Ishikawa (cell line): ENCODE data around the gene C18orf32.

ENCODE experiments used
- CEBPB ChIP-seq: IDR thresholded peaks from 2 replicates; pipeline ENCODE4 v1.6.1; 2012
- CREB1 ChIP-seq: IDR thresholded peaks from 2 replicates; pipeline ENCODE4 v1.6.1; 2012; ENCODE audit warnings: low read depth
- EGR1 ChIP-seq: IDR thresholded peaks from 2 replicates; pipeline ENCODE4 v1.6.1; 2012
- EP300 ChIP-seq: IDR thresholded peaks from 2 replicates; pipeline ENCODE4 v1.6.1; 2012; ENCODE audit warnings: borderline replicate concordance
- FOXM1 ChIP-seq: IDR thresholded peaks from 2 replicates; pipeline ENCODE4 v1.6.1; 2012; ENCODE audit warnings: low read depth, borderline replicate concordance
- NFIC ChIP-seq: IDR thresholded peaks from 2 replicates; pipeline ENCODE4 v1.6.1; 2012
- RAD21 ChIP-seq: IDR thresholded peaks from 2 replicates; pipeline ENCODE4 v1.6.1; 2012; ENCODE audit warnings: low read depth
- TAF1 ChIP-seq: IDR thresholded peaks from 2 replicates; pipeline ENCODE4 v1.6.1; 2012; ENCODE audit warnings: low read depth, mild to moderate bottlenecking
- TCF12 ChIP-seq: IDR thresholded peaks from 2 replicates; pipeline ENCODE4 v1.6.1; 2012; ENCODE audit warnings: low read depth
- TEAD4 ChIP-seq: IDR thresholded peaks from 2 replicates; pipeline ENCODE4 v1.6.1; 2012
- YY1 ChIP-seq: IDR thresholded peaks from 2 replicates; pipeline ENCODE4 v1.6.1; 2012; ENCODE audit warnings: low read depth
- ZBTB7A ChIP-seq: IDR thresholded peaks from 2 replicates; pipeline ENCODE4 v1.6.1; 2012; ENCODE audit warnings: low read depth
- TF ChIP-seq, protein P1 (sequence below): IDR thresholded peaks from 2 replicates; pipeline ENCODE4 v1.6.1; 2012; ENCODE audit warnings: low read depth, mild to moderate bottlenecking
- TF ChIP-seq, protein P2 (sequence below): IDR thresholded peaks from 2 replicates; pipeline ENCODE4 v1.6.1; 2012
- TF ChIP-seq, protein P3 (sequence below): IDR thresholded peaks from 2 replicates; pipeline ENCODE4 v1.6.1; 2012

The C18orf32 gene

DNA sequence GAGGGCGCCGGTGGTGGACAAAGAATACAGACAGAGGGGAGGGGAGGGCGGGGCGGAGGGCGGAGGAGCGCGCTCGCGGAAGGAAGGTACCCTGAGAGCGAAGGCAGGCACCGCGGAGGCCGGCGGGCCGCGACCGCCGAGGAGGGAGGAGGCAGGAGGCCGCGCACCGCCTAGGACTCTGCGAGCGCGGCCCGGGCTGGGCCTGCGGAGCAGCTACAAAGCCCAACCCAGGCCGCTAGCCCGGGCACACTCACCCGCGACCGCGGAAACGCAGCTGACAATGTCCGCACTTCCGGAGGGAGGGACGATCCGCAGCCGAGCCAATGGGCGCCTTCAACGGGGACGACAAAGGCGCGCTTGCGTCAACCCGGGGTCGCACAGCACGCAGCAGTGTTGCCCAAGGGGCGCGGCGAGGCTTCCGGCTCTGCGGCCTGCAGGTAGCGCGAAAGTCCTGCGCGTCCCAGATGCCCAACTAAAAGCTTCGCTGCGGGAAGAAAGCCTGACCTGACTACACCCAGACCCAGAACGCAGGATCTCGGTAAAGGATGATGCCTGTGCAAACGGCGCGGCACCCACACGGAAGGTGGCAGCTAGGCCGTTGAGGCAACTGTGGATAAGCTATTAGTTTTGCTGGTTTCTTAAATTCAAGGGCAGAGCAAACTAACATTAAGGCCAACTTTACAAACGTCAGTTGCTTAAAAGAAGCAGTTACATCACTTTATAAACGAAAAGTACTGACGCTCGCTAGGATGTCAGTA, at the start of gene C18orf32:
C18orf32 (minus strand) TSS at position 282 of the 758 bp plus-strand sequence. CDS start 3,486 bp downstream, outside the sequence.
- no peak for TF ChIP-seq RAD21
- TF ChIP-seq CEBPB: peak; percentile 77
- TF ChIP-seq TCF12: peak; percentile 44; the same call in 1 of the 2 replicates
- peak; percentile 83; the same call in 1 of the 2 replicates for TF ChIP-seq TAF1
- peak; percentile 65 for TF ChIP-seq TEAD4
- TF ChIP-seq, protein P1, sequence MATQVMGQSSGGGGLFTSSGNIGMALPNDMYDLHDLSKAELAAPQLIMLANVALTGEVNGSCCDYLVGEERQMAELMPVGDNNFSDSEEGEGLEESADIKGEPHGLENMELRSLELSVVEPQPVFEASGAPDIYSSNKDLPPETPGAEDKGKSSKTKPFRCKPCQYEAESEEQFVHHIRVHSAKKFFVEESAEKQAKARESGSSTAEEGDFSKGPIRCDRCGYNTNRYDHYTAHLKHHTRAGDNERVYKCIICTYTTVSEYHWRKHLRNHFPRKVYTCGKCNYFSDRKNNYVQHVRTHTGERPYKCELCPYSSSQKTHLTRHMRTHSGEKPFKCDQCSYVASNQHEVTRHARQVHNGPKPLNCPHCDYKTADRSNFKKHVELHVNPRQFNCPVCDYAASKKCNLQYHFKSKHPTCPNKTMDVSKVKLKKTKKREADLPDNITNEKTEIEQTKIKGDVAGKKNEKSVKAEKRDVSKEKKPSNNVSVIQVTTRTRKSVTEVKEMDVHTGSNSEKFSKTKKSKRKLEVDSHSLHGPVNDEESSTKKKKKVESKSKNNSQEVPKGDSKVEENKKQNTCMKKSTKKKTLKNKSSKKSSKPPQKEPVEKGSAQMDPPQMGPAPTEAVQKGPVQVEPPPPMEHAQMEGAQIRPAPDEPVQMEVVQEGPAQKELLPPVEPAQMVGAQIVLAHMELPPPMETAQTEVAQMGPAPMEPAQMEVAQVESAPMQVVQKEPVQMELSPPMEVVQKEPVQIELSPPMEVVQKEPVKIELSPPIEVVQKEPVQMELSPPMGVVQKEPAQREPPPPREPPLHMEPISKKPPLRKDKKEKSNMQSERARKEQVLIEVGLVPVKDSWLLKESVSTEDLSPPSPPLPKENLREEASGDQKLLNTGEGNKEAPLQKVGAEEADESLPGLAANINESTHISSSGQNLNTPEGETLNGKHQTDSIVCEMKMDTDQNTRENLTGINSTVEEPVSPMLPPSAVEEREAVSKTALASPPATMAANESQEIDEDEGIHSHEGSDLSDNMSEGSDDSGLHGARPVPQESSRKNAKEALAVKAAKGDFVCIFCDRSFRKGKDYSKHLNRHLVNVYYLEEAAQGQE: no peak
- no peak for TF ChIP-seq EP300
- TF ChIP-seq, protein P2, sequence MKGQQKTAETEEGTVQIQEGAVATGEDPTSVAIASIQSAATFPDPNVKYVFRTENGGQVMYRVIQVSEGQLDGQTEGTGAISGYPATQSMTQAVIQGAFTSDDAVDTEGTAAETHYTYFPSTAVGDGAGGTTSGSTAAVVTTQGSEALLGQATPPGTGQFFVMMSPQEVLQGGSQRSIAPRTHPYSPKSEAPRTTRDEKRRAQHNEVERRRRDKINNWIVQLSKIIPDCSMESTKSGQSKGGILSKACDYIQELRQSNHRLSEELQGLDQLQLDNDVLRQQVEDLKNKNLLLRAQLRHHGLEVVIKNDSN: no peak; the same call in 1 of the 2 replicates
- TF ChIP-seq NFIC: peak; percentile 41
- TF ChIP-seq, protein P3, sequence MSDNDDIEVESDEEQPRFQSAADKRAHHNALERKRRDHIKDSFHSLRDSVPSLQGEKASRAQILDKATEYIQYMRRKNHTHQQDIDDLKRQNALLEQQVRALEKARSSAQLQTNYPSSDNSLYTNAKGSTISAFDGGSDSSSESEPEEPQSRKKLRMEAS: peak; percentile 85
- no peak for TF ChIP-seq FOXM1
- no peak for TF ChIP-seq EGR1
- TF ChIP-seq CREB1: peak; percentile 76
- 0 out of 2 replicates have a peak, but pooled peaks have one; percentile 53 for TF ChIP-seq ZBTB7A
- TF ChIP-seq YY1: peak; percentile 84

DNA sequence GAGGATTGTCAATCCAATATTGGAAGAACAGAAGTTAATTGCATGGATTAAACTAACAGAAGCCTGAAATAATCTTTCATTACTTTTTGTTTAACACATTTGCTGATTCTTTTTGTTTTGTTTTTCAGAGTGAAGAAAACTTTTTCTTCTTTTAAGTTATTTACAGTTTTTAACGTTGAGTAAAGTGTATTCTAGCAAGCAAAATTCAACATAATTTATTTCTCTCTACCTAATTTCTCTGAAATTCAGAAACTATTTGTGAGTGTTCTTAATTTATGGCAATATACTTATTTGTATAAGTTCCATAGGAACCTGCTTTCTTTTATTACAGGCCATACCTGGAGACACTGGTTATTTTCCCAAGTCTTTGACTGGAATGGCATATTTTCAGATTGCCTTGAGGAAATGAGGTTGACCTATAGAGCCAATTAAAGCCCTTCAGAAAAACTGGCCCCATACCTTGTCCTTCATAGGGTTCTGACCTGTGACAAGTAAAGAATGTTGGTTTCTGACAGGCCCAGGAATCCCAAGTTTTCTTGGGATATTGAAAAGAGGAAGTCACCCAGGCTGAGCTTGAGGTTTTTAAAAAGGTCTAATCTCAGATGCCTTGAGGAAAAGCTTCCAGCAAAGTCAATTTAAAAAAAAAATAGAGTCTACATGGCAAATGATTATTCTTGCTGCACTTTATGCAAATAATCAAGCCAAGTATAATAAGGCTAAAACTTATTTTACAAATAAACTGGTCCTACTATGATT, 48.0 kb upstream of the C18orf32 start:
- no peak for TF ChIP-seq TEAD4
- TF ChIP-seq NFIC: no peak
- TF ChIP-seq EP300: no peak
- TF ChIP-seq RAD21: no peak
- TF ChIP-seq YY1: no peak
- TF ChIP-seq FOXM1: no peak
- no peak for TF ChIP-seq TAF1

DNA sequence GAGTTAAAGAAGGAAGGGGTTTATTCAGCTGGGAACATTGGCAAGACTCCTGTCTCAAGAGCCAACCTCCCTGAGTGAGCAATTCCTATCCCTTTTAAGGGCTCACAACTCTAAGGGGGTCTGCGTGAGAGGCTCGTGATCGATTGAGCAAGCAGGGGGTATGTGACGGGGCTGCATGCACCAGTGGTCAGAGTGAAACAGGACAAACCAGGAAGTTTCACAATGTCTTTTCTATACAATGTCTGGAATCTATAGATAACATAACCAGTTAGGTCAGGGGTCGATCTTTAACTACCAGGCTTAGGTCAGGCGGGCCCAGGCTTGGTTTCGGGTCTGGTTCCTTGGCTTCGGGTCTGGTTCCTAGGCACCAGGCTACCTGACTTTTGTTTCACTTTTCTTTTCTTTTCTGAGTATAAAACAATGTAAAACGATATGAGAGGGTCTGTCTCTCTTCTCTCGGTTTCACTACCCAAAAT, 44.7 kb upstream of the C18orf32 start:
- TF ChIP-seq TCF12: 0 out of 2 replicates have a peak, but pooled peaks have one; percentile 20
- TF ChIP-seq EP300: peak; percentile 22; the same call in 1 of the 2 replicates
- no peak for TF ChIP-seq TAF1

DNA sequence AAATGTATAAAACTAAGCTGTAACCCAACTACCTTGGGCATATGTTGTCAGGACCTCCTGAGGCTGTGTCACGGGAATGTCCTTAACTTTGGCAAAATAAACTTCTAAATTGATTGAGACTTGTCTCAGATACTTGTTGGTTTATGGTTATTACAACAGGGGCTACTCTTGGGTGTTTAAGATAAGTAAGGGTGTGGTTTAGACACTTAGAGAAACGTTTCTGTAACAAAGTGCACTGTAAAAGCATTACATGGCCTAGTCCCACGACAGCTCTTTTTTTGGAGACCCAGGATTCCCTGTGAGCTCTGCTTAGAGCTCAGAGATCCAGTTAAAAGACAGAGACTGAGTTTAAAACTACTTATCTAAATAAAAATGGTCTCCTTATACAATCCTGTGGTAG, 42.6 kb upstream of the C18orf32 start:
- TF ChIP-seq TCF12: no peak
- TF ChIP-seq, protein P3: no peak
- TF ChIP-seq ZBTB7A: no peak
- no peak for TF ChIP-seq NFIC
- TF ChIP-seq CEBPB: no peak
- TF ChIP-seq TAF1: no peak
- no peak for TF ChIP-seq EGR1
- TF ChIP-seq, protein P2: no peak
- TF ChIP-seq TEAD4: no peak
- no peak for TF ChIP-seq CREB1
- TF ChIP-seq RAD21: no peak
- TF ChIP-seq EP300: no peak
- TF ChIP-seq FOXM1: no peak
- TF ChIP-seq, protein P1: no peak

DNA sequence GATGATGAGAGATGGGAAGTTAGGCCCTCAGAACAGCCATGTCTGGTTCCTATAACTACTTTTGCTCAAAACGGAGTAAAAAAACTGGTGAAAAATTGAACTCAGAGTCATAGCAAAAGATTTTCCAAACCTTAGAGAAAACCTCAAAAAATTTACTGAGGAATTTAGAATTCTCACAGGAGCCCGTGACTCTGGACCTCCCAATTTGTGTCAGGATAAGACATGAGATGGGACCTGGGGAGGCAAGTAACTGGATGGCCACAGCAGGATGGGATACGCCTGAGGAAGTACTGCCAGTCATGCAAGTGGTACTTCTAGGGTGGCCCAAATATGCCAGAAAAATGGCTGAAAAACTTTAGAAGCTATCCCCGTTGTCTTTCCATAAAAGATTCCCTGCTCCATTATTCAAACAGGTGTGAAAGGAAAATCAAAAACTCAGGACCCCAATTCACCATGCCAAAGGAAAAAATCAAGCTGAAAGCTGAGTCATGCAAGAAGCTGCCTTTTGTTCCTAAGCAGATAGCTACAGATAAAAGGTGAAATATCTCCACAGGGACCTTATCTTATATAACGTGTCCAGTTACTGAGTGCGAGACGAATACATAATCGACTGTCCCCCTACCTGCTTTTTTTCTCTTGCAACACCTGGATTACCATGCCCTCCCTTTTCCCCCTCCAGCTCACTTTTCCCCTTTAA, 40.7 kb upstream of the C18orf32 start:
- TF ChIP-seq, protein P3: no peak
- TF ChIP-seq, protein P2: no peak
- TF ChIP-seq NFIC: no peak
- no peak for TF ChIP-seq EGR1
- TF ChIP-seq TCF12: no peak
- no peak for TF ChIP-seq TAF1
